Mammary microvascular endothelial cell (primary cell): Measurements from ENCODE around the gene SLC38A3. TPM values are rescaled to one million over a fixed set of nuclear protein-coding genes. Genes with fewer than 3 reads are reported as not detected.

ENCODE experiments used
- total RNA-seq: library from RNA; depleted of rRNA; stranded (reverse); fragments of >200 nt; gene quantifications from 2 replicates; pipeline ENCODE4 v1.2.3, GENCODE V29; 2015

The SLC38A3 gene
- 0.20 TPM in 1 of 2 replicates, not detected in the other for total RNA-seq

GRCh38 chr3:50204804-50205412 lies at the start of gene SLC38A3:
SLC38A3 (plus strand) TSS chr3:50205271; CDS start chr3:50214200, 8,929 bp downstream.

GRCh38 chr3:50190936-50191660 lies 14.0 kb upstream of the SLC38A3 start, which contains the start of gene GNAT1:
GNAT1 (plus strand) TSS chr3:50191610; CDS start chr3:50191726, 116 bp downstream.

GRCh38 chr3:50235716-50236483 lies 30.8 kb downstream of the SLC38A3 start, which contains the start of gene GNAI2:
GNAI2 (plus strand) TSS chr3:50236204; CDS start chr3:50236336, 132 bp downstream.

GRCh38 chr3:50268703-50269451 lies 63.8 kb downstream of the SLC38A3 start, which contains the start of gene SEMA3B:
SEMA3B (plus strand) TSS chr3:50269147; CDS start chr3:50269241, 94 bp downstream.

Other genes with a start within 250 kb of the SLC38A3 start
- 60.9 and 68.9 TPM in 2 replicates for gene RBM5, start 116.4 kb upstream of the SLC38A3 start, total RNA-seq
- 160 and 166 TPM in 2 replicates for gene SEMA3F, start 49.9 kb upstream of the SLC38A3 start, total RNA-seq
- 0.13 TPM in 1 of 2 replicates, not detected in the other for gene GNAT1, start 13.7 kb upstream of the SLC38A3 start, total RNA-seq
- gene GNAI2, start 30.9 kb downstream of the SLC38A3 start, total RNA-seq, result 644 and 665 TPM in 2 replicates
- 0.05 TPM in 1 of 2 replicates, not detected in the other for gene SEMA3B, start 63.9 kb downstream of the SLC38A3 start, total RNA-seq
- not detected in 2 replicates for gene LSMEM2, start 73.8 kb downstream of the SLC38A3 start, total RNA-seq
- 150 and 170 TPM in 2 replicates for gene IFRD2, start 87.2 kb downstream of the SLC38A3 start, total RNA-seq
- gene HYAL3, start 94.1 kb downstream of the SLC38A3 start, total RNA-seq, result 6.6 and 15.1 TPM in 2 replicates
- gene NAA80, start 94.1 kb downstream of the SLC38A3 start, total RNA-seq, result 11.6 and 16.2 TPM in 2 replicates
- 5.1 and 9.8 TPM in 2 replicates for gene HYAL1, start 98.3 kb downstream of the SLC38A3 start, total RNA-seq
- gene HYAL2, start 117.5 kb downstream of the SLC38A3 start, total RNA-seq, result 505 and 575 TPM in 2 replicates
- gene TUSC2, start 123.0 kb downstream of the SLC38A3 start, total RNA-seq, result 46.2 and 59.0 TPM in 2 replicates
- 29.8 and 33.4 TPM in 2 replicates for gene RASSF1, start 135.6 kb downstream of the SLC38A3 start, total RNA-seq
- not detected in 2 replicates for gene ZMYND10, start 140.5 kb downstream of the SLC38A3 start, total RNA-seq
- 15.0 and 15.5 TPM in 2 replicates for gene NPRL2, start 145.5 kb downstream of the SLC38A3 start, total RNA-seq
- gene CYB561D2, start 145.6 kb downstream of the SLC38A3 start, total RNA-seq, result 37.2 and 39.8 TPM in 2 replicates
- gene TMEM115, start 154.2 kb downstream of the SLC38A3 start, total RNA-seq, result 61.1 and 68.4 TPM in 2 replicates